Measurements from ENCODE around the gene TMEM60.
"Not testable (repeated sequence)": the region's sequence is repeated elsewhere in the genome, so short reads cannot be mapped to it uniquely, and the experiment has no call there.

Gene TMEM60

DNA sequence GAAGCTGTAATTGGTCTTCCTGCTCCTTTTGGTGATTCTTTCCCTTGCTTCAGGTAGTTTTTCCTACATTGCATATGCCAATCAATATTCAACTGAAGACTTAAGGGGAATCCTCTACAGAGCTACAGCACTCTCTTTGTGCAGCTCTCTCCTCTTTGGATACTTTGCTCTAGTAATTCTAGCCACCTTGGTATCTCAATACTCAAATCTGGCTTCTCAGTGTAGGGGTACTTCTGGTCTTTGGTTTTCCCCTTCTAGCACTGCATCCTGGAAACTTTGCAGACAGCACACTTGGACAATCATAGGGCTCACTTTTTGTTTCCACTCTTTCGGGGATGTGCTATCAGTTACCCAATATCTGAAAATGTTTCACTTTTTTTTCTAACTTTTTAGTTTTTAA lies 10.3 kb upstream of the TMEM60 start:
- no peak for DNase-seq

DNA sequence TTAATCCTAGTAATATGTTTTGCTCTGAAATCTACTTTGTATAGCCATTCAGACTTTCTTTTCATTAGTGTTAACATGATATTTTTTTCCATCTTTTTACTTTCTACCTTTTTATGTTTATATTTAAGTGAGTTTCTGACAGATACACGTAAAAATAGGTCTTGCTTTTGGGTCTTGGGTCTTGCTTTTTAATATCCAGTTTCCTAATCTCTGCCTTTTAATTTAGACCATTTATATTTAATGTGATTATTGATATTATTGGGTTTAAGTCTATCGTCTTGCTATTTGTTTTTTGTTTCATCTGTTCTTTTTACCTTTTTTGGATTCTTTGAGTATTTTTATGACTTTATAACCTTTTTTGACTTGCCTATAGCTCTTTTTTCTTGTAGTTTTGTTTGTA lies 8.2 kb upstream of the TMEM60 start:
- DNase-seq = no peak

DNA sequence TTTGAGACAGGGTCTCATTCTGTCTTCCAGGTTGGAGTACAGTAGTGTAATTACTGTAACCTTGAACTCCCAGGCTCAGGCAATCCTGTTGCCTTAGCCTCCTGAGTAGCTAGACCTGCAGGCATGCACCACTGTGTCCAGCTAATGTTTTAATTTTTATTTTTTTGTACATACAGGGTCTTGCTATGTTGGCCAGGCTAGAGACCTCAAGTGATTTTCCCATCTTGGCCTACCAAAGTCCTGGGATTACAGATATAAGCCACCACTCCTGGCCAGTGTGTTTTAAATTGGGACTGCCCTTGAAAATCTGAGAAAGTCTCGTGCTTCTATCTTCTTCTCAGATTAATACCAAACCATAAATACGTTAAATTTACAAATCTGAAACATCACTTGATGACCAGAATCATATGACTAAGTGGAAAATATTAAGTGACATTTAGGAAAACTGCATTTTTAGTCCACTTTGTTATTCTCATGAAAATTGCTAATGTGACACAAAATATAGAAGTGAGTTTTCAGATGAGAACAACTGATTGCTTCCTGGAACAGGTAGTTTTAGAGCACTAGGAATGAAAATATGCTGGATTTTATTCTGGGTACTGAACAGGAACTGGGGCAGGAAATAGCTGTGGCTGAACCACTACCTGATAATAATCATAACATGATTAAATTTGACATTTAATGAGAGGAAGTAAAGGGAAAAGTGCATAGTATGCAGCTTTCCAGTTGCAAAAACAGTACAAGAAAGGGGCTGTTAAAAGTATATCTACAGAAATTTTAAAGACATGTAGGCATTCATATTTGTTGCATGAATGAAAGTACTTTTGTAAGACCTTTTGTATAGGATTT lies 4.5 kb upstream of the TMEM60 start:
- no peak for DNase-seq

DNA sequence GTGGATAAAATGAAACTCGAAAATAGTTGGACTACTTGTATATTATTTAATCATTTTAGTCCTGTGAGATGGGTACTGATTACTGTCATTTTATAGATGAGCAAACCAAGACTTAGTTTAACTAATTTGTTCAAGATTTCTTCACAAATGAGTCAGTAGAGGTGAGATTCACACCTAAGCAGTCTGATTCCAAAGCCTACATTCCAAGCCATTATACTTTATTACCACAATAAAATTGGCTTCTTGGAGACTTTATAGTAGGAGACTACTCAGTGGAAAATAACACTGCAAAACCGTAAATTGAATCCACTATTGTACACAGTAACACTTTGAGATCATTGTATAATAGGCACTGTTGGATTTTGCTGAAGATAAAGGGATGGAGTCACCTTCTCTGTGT lies 2.5 kb upstream of the TMEM60 start:
- no peak for DNase-seq

DNA sequence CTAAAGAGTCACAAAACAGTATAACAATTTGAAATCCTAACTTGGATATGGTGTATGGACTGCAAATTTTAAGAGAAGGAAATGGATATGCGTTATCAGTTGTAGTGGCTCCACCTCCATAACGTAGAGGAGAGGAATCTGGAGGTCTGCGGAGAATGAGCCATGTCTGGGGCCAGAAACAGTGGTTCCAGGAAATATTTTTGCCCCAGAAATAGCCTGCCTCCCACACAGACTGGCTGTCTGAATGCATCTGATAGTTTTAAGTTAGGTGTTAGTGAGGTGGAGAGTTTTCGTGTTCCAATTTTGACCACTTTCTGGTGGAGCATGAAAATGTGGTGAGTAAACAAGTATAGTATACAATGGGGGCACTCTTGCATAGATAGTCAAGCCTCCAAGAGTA lies 1.9 kb upstream of the TMEM60 start:
- DNase-seq = no peak

DNA sequence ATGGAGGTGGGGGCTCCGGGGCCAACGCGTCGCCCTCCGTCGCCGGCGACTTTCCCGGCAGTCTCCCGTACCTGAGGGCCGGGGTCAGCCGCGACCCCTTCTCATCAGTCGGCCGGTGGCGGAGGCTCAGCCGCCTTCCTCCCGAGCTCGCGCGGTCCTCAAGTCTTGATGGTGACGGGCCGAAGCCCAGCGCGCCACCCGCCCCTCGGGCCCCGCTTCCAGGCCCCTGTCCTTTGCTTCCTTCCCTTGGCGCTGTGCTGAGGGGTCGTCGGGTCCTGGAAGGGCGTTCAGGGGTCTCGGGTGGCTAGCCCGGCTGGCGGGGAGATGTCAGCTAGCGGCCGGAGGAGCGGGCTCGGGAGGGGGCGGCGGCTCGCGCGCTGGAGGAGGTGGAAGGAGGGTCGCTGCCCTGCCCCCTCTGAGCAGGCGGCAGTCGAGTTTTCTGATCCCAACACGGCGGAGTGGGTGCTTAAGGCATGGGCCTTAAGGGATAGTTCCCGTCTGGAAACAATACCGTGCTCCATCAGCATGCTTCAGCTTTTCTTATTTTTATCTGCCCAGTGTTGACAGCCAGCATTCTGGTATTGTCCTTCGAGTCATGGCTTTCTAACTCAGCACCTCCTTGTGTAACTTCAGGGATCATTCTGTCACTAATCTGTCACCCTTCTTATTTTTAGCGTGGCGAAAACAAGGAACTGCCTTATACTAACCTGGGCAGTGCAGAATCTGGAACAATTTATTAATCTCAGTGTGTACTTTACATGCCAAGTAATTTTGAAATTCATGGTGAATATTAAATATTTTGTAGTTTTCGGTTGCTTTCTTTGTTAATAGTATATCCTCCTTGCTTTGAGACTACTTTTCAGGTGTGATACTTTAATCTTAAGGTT lies 1.1 kb upstream of the TMEM60 start:
- DNase-seq = no peak

DNA sequence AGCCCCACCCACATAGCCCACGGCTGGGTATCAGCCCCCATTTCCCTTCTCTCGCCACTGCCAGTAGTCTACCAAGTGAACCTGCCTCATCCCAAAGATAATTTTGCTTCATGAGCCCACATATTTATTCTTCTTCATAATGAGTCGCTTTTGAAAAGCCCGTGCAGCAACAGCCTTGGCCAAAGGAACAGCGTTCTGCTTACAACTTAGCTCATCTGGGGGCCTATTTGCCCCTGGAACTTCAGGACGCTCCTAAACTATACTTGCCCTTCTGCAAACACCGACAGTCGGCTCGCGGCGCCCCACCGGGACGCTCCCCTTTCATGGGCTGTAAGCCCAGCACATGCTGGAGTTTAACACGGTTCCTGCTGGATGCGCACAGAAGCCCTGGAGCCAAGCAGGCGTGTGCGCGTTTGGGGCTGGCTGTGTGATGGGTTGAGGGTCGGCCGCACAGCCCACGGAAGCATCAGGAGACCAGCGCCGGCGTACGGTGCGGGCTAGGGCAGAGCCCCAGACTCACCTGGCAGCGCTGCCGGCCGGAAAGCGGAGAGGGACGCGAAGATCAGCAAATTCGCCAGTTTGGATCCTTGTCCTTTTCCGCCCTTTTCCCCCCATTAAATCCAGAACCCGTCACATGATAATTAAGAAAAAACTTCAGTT lies 370 bp downstream of the TMEM60 start:
- no peak for DNase-seq

DNA sequence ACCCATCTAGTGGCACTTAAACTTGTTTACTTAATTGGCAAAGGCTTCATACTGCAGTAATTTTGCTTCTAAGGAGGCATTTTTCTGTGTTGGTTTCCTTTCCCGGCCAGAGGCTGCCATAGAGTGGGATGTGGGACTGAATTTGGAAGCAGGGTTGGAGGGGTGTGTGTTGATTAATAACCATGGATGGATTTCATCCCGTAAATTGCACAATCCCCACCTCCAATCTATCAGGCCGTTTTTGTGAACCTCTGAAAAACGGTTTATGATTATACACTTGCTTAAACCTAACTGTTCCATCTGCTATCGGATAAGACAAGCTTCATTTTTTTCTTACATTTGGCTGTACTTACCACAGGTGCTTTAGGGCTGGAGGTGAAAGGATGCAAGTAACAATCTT lies 1.3 kb downstream of the TMEM60 start:
- DNase-seq = no peak

DNA sequence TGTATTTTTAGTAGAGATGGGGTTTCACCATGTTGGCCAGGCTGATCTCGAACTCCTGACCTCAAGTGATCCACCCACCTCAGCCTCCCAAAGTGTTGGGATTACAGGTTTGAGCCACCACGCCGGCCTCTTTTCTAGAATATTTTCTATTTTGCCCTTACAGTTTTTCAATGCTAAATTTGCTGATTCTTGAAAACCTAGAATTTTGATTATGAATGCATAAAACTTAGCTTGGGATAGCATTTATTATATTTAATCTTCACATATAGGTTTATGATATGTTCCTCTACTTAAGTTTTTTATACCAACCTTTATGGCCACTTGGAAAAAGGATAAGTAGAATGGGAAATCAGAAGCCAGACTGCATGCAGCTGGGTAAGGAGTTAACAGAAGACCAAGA lies 2.1 kb downstream of the TMEM60 start:
- no peak for DNase-seq

DNA sequence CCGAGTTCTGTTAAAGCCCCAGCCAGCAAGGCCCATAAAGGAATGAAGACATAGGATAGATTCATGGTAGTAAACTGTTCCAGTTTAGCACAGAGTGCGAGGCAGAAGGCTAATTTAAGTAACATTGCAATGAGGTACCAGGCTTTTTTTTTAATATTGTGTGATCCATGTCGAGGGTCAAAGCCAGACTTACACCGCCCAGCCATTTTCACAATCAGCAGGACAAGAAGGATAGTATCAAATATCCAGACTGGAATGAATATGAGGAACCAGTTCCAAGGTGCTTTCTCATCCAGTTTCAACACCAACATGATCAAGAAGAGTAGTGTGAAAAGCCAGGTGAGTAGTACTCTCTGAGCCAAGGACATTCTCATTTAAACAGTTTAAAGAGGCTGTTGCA lies 4.2 kb downstream of the TMEM60 start:
- no peak for DNase-seq

DNA sequence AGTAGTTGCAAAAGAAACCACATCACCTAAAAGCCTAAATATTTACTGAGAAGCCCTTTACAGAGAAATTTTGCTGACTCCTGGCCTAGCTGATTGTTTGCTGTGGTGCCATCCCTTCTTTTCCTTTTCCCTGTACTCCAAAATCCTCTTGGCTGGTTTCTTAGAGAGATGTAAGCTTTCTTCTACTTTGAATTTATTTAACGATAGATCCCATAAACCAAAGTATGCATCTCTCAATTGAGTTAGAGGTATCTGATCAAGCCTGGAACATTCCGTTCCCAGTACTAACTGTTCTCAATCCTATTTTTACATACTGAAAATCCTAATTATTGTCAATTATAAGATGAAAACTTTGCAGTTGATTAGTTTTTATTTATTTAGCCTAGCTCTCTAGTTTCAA lies 6.3 kb downstream of the TMEM60 start:
- DNase-seq = no peak

DNA sequence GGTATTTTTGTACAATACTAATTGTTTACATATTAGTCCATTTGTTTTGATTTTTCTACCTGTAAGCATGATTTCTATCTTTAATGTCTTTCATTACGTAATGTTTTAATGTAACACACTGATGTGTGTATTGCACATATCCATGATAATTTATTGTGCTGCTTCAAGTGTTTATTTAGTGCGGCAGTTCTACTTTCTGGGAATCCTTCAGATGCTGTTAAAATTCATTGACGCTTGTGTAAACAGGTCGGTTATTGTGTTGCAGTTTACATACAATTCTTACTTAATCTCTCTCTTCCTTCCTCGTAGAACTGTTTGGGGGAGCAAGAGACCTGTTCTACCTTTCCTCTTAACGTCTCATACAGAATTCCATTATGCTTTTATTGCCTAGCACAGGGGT lies 6.9 kb downstream of the TMEM60 start:
- DNase-seq = peak; percentile 37

DNA sequence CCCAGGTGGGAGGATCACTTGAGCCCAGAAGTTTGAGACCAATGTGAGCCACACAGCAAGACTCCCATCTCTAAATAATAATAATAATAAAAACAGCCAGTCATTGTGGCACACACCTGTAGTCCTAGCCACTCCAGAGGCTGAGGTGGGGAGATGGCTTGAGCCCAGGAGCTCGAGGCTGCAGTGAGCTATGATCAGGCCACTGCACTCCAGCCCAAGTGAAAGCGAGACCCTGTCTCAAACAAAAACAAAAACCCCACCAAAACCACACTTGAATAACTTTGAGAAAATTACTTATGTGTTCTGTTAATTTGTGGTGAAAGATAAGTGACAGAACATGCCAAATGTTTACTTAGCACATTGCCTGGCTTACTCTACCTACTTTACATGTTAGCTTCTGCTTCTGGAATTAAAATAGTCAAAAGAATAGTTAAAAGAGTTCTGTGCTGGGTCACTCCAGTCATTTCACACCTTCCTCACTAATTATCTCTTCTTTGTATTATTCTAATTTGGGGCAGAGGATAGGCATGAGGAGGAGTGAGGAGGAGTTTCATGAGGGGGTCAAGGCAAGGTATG lies 9.8 kb downstream of the TMEM60 start:
- DNase-seq = no peak

DNA sequence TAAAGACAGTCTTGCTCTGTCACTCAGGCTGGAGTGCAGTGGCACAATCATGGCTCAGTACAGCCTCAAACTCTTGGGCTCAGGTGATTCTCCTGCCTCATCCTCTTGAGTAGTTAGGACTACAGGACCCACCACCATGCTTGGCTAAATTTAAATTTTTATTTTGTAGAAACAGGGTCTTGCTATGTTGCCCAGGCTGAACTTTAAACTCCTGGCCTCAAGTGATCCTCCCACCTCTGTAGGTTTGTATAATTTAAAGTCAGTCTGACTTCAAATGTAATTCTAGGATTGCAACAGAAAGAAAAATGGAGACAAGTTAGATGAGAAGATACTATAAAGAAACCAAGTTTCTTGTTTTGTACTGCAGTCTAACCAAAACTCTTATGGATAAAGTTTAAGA lies 11.5 kb downstream of the TMEM60 start:
- no peak for DNase-seq

DNA sequence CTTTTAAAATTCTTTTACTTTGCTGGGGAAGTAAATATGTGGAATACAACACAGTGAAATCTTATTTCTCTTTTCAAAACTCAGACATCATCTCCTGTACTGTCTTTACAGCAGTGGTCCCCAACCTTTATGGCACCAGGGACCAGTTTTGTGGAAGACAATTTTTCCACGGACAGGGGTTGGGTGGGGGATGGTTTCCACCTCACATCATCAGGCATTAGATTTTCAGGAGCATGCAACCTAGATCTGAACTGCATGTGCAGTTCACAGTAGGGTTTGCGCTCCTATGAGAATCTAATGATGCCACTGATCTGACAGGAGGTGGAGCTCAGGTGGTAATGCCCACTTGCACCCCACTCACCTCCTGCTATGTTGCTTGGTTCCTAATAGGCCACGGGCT lies 12.2 kb downstream of the TMEM60 start:
- no peak for DNase-seq

DNA sequence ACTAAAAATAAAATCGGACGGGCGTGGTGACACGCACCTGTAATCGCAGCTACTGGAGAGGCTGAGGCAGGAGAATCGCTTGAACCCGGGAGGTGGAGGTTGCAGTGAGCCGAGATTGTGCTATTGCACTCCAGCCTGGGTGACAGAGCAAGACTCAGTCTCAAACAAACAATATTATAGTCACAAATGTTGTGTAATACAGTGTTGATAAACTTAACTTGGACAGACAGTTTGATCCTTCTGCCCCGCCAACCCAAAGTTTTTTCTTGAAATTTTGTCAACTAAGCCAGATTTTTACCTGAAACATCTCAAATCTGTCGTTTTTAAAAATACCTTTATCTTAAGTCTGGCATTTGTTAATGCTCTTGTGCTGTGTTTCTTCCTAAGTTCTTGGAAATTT lies 13.8 kb downstream of the TMEM60 start:
- not testable (repeated sequence) for DNase-seq

DNA sequence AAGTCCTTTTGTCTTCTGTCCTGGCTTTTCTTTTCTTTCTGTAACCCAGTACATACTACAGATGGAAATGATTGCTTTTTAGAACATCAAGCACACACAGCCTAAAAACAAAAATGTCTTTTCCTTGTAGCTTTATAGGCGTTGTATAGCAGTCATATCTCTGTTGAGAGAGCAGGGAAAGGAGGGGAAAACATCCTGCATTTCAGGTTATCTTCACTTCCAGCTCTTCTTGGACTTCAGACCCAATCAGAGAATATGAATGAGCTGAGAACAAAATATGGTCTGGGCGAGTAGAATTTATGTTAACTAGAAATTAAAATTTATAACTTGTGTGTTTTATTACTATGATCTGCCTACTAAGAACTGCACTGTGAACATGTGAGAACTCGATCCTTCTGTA lies 14.7 kb downstream of the TMEM60 start:
- DNase-seq = no peak

DNA sequence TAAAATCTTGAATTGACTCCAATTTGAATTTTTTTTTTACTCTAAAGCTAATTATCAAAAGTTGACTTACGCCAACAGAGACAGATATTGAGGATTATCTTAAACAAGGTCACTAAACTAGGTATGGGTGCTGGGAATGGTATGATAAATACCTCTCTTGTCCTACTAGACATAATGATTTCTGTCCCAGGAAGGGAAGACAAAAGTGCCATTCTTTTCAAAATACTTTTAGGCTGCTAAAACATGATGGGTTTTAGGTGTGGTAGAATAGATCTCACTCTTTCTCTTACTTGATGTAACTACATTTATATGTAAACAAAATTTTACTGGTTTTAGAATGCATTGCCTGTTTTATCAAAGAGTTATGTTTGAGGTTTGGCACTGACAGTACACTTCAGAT lies 15.1 kb downstream of the TMEM60 start:
- no peak for DNase-seq

DNA sequence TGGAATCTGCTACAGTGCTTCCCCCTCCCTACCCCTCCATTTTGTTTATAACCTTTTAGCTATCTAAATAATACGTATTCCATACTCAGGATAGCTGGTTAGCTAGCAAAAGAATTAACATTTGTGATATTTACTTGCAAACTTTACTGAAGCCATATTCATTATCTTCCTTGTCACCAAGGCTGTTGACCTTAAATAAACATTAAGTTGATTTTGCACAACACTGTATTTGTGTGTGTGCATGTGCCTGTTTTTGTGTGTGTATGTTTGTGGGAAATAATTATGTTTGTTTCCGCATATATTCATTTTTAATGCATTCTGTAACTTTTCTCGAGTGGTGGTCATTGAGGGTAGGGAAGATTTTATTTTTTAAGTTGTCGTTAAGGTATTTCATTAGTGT lies 15.9 kb downstream of the TMEM60 start:
- no peak for DNase-seq

DNA sequence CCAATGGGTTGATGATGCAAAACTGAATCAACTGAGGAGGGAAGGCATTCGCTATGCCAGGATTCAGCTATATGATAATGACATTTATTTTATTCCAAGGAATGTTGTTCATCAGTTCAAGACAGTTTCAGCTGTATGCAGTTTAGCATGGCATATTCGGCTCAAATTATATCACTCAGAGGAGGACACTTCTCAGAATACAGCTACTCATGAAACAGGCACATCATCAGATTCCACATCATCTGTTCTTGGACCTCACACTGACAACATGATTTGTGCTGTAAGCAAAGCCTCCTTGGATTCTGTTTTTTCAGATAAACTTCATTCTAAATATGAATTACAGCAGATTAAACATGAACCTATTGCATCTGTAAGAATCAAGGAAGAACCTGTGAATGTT lies 19.7 kb downstream of the TMEM60 start:
- DNase-seq = no peak

DNA sequence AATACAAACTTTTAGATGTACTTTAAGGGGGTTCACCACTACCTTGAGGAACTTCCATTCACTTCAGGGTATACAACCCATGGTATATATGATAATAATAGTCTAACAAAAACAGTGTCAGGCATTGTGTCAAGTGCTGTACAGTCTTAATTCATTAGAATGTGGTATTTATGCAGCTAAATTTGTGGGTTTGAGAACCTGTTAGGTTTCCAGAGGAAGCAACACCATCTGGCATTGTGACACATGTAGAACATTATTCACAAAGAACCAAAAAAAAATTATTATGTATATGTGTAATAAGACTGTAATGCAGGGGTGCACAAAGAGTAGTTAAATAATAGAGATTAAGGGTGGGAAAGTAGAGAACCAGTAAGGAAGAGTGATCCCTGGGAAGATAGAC lies 26.3 kb downstream of the TMEM60 start:
- DNase-seq = no peak

DNA sequence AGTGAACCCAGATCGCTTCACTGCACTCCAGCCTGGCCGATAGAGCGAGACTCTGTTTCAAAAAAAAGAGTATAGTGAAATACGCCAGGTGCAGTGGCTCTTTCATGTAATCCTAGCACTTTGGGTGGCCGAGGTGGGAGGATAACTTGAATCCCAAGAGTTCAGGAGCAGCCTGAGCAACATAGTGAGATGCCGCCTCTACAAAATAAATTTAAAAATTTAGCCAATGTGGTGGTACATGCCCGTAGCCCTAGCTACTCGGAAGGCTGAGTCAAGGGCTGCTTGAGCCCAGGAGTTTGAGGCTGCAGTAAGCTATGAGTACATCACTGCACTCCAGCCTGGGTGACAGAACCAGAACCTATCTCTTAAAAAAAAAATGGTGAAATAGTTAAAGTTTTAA lies 27.9 kb downstream of the TMEM60 start:
- DNase-seq = no peak

Measured in NCI-H1436 treated with DMSO at 0.1 percent for 48 hours (cell line).